RWPE2 (cell line): ENCODE measurements around the gene SLC45A3.
"Not testable (repeated sequence)": the region's sequence is repeated elsewhere in the genome, so short reads cannot be mapped to it uniquely, and the experiment has no call there.

Experiments
- ATAC-seq: fragments of 200-7000 bp; cut with Tn5 transposase; 3 replicates; pipeline ENCODE4 v1.9.1; 2021; ENCODE audit warnings: low read depth
- DNase-seq: peaks from one replicate; pipeline ENCODE4 v3.0.0-alpha.2; 2020; ENCODE audit warnings: low spot score
- H3K27ac ChIP-seq: fragments of 450-650 bp; 2 replicates; pipeline ENCODE4 v1.5.1; 2017; ENCODE audit warnings: mild to moderate bottlenecking; ENCODE audit not compliant: poor library complexity, severe bottlenecking
- H3K27me3 ChIP-seq: fragments of 250-450 bp; sonication (Bioruptor Pico); 2 replicates; pipeline ENCODE4 v1.5.1; 2021; ENCODE audit warnings: mild to moderate bottlenecking, moderate library complexity; ENCODE audit not compliant: insufficient read depth, poor library complexity, severe bottlenecking
- H3K36me3 ChIP-seq: fragments of 250-450 bp; sonication (Bioruptor Pico); 2 replicates; pipeline ENCODE4 v1.5.1; 2020; ENCODE audit warnings: low read depth, mild to moderate bottlenecking, moderate library complexity
- H3K4me1 ChIP-seq: fragments of 250-450 bp; sonication (Bioruptor Pico); 2 replicates; pipeline ENCODE4 v1.5.1; 2021; ENCODE audit warnings: mild to moderate bottlenecking, moderate library complexity; ENCODE audit not compliant: insufficient read depth, poor library complexity, severe bottlenecking
- H3K4me3 ChIP-seq: fragments of 250-450 bp; sonication (Bioruptor Pico); 2 replicates; pipeline ENCODE4 v1.5.1; 2021; ENCODE audit warnings: mild to moderate bottlenecking, moderate library complexity; ENCODE audit not compliant: severe bottlenecking
- H3K9me3 ChIP-seq: fragments of 250-450 bp; sonication (Bioruptor Pico); 2 replicates; pipeline ENCODE4 v1.5.1; 2021; ENCODE audit warnings: mild to moderate bottlenecking, moderate library complexity; ENCODE audit not compliant: severe bottlenecking
- CTCF ChIP-seq: fragments of 450-650 bp; IDR thresholded peaks from one replicate; pipeline ENCODE4 v1.5.1; 2017; ENCODE audit warnings: mild to moderate bottlenecking, moderate library complexity; ENCODE audit not compliant: poor library complexity, severe bottlenecking

Gene SLC45A3

GRCh38 chr1:205680073-205680851, at the start of gene SLC45A3:
TSS of gene SLC45A3 (minus strand) at chr1:205680509. CDS start at chr1:205664656, 15,853 bp downstream.
- no peak for TF ChIP-seq CTCF
- Histone ChIP-seq H3K27ac (peak within 1 kb of the TSS; percentile 36), H3K9me3 (no peaks in the 10 kb centered on the region), H3K36me3 (no peaks in the 10 kb centered on the region), H3K4me3 (peak within 1 kb of the TSS; percentile 52), H3K4me1 (peaks cover 4% of the 10 kb centered on the region), H3K27me3 (no peaks in the 10 kb centered on the region)
- peak; percentile 62 for ATAC-seq
- DNase-seq, result no peak

DNA sequence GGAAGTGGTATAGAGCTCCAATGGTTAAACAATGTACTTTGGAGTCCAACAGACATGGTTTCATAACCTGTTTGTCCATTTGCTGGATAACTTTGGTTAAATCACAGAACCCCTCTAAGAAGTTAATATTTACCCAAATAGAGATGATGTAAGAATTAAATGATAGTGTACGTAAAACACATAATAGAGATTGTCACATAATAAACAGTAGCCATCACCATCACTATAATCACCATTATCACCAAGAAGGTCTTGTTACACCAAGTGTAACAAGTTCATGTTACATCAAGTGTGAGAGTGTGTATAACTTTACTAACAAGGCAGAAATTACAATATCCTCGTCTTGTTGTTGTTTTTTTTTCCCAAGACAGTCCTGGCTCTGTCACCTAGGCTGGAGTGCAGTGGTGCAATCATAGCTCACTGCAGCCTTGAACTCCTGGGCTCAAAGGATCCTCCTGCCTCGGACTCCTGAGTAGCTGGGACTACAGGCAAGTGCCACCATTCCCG, 46.4 kb upstream of the SLC45A3 start:
- Histone ChIP-seq H3K4me3 (no peak overlapping the region), H3K27me3 (no peaks in the 10 kb centered on the region), H3K27ac (no peak overlapping the region), H3K9me3 (no peaks in the 10 kb centered on the region), H3K36me3 (peaks cover 97% of the 10 kb centered on the region), H3K4me1 (no peaks in the 10 kb centered on the region)
- DNase-seq (no peak), ATAC-seq (no peak)
- TF ChIP-seq CTCF, result no peak

DNA sequence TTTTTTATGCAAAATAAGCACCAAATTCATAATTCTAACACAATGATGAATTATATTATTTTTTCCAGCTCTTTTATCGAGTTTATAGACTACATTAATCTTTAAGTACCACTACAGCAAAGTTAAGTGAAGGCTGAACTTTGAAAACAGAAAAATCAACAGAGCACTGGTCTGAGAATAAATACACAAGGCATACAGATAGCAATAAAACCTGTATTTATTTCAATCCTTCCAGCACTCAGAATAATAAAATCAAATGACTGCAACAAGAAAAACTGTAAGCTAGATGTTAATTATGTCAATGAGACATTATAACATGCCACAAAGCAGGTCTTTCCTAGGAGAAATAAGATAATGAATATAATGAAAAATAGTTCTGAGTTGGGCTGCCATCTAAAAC, 45.2 kb upstream of the SLC45A3 start:
- Histone ChIP-seq H3K36me3 (peaks cover 99% of the 10 kb centered on the region), H3K27me3 (no peaks in the 10 kb centered on the region), H3K27ac (no peak overlapping the region), H3K9me3 (no peaks in the 10 kb centered on the region), H3K4me3 (no peak overlapping the region), H3K4me1 (no peaks in the 10 kb centered on the region)
- TF ChIP-seq CTCF, result no peak
- DNase-seq (no peak), ATAC-seq (no peak)

DNA sequence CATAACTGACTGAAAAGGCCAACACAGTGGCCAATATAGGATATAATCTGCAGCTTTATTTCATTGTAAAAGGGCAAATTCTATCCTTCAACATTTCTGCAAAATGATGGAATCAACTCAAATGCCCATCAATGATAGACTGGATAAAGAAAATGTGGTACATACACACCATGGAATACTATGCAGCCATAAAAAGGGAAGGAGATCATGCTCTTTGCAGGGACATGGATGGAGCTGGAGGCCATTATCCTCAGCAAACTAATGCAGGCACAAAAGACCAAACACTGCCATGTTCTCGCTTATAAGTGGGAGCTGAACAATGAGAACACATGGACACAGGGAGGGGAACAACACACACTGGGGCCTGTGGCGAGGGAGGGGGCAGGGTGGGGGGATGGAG, 40.4 kb upstream of the SLC45A3 start:
- not testable (repeated sequence) for H3K9me3 ChIP-seq, H3K4me3 ChIP-seq, ATAC-seq, H3K4me1 ChIP-seq, H3K27me3 ChIP-seq, DNase-seq, H3K27ac ChIP-seq
- H3K36me3 ChIP-seq, result peaks cover 100% of the 10 kb centered on the region

- H3K9me3 ChIP-seq, result no peaks in the 10 kb centered on the region
- H3K4me1 ChIP-seq, result no peaks in the 10 kb centered on the region
- H3K27me3 ChIP-seq, result no peaks in the 10 kb centered on the region
- H3K27ac ChIP-seq, result no peak overlapping the region
- no peak for TF ChIP-seq CTCF
- H3K36me3 ChIP-seq, result peaks cover 100% of the 10 kb centered on the region
- no peak overlapping the region for H3K4me3 ChIP-seq
- no peak for DNase-seq
- ATAC-seq, result no peak
Observed at GRCh38 chr1:205719762-205720161, 39.5 kb upstream of the SLC45A3 start.
